ENCODE results near the gene KLRC1. TPM values are rescaled to one million over a fixed set of nuclear protein-coding genes. Genes with fewer than 3 reads are reported as not detected.

Gene KLRC1
- total and polyA plus RNA-seq, 2 of the 8 experiments (the other 6 are each of a cell fraction or from before 2014, with no cell fraction given), result not detected

DNA sequence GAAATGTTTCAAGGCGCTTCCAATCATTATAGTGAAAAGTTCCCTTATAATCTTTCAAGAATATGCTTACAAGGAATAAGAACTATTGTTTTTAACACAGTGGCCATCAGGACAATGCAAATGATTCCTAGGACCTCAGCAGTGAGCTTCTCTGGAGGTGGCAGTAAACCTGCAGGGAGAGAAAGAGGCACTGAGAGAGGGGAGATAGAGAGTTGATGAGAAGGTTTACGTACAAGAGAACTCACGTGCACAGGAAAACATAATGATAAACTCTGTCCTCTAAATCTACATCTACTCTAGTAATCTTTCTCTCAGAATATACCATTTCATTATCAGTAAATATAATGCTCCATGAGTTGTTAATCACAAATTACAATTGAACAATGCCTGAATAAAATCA, 44.3 kb downstream of the KLRC1 start:
- Histone ChIP-seq H2BK15ac (ENCODE audit: low read length) (no peak overlapping the region), H2BK120ac (replicated peaks; ENCODE audit: low read depth, low read length) (no peak overlapping the region), H2BK12ac (ENCODE audit: low read depth, low read length) (no peak overlapping the region), H3K79me1 (ENCODE audit: low read depth, low read length) (no peaks in the 10 kb centered on the region), H3K4ac (replicated peaks; ENCODE audit: insufficient read length, low read depth, low read length) (no peak overlapping the region), H3K23me2 (ENCODE audit: low read depth, low read length) (no peaks in the 10 kb centered on the region), H3K18ac (ENCODE audit: extremely low read depth, low read length) (no peak overlapping the region), H3K4me2 (ENCODE audit: insufficient read depth in 1 of 2, low read depth in 2 of 2, low read length in 2 of 2) (no peak overlapping the region), H3K9ac (replicated peaks in 1 of 4; ENCODE audit: extremely low read depth in 1 of 4, low read depth in 3 of 4, low read length in 3 of 4) (no peak overlapping the region), H4K8ac (ENCODE audit: extremely low read depth, insufficient read depth, low read length) (no peak overlapping the region), H2BK20ac (ENCODE audit: low read length) (no peak overlapping the region), H3K27me3 (replicated peaks in 1 of 4; ENCODE audit: control insufficient read depth in 3 of 4, extremely low read depth in 1 of 4, insufficient read depth in 3 of 4, low read length in 3 of 4) (no peaks in the 10 kb centered on the region), H3K14ac (ENCODE audit: insufficient read length) (no peak overlapping the region), H3K79me2 (ENCODE audit: control insufficient read depth in 1 of 2, insufficient read depth in 2 of 2, low read length in 2 of 2) (no peaks in the 10 kb centered on the region), H4K5ac (ENCODE audit: insufficient read length, low read depth, low read length) (no peak overlapping the region), H4K91ac (replicated peaks; ENCODE audit: insufficient read length, low read length) (no peak overlapping the region), H2AFZ (ENCODE audit: low read length) (no peak overlapping the region; the same call in 1 of the 2 replicates), H2AK5ac (ENCODE audit: low read depth, low read length) (no peak overlapping the region), H3K4me1 (replicated peaks in 1 of 4; ENCODE audit: control insufficient read depth in 3 of 4, insufficient read depth in 4 of 4, low read length in 3 of 4) (no peaks in the 10 kb centered on the region), H2BK5ac (ENCODE audit: low read depth, low read length) (no peak overlapping the region), H3K4me3 (ENCODE audit: extremely low read depth in 1 of 4, insufficient read depth in 2 of 4, low read depth in 3 of 4, low read length in 4 of 4) (no peak overlapping the region), H3K56ac (replicated peaks; ENCODE audit: insufficient read length, low read depth, low read length) (no peak overlapping the region), H3K23ac (ENCODE audit: insufficient read length) (no peak overlapping the region), H3K9me3 (ENCODE audit: insufficient read depth in 2 of 2, low read depth in 1 of 2, low read length in 1 of 2) (peaks cover 0 to 5% of the 10 kb centered on the region in 2 experiments; a peak in 1 of 4 replicates), H4K20me1 (replicated peaks in 1 of 2; ENCODE audit: control insufficient read depth in 1 of 2, insufficient read depth in 2 of 2, low read length in 2 of 2) (no peaks in the 10 kb centered on the region), H3K36me3 (ENCODE audit: control insufficient read depth in 2 of 4, insufficient read depth in 4 of 4, low read length in 3 of 4) (no peaks in the 10 kb centered on the region), H3K27ac (ENCODE audit: low read depth, low read length) (no peak overlapping the region)
- TF ChIP-seq RXRA (IDR thresholded peaks at IDR 0.05; ENCODE audit: insufficient read depth, low read depth, low read length), result no peak
- FAIRE-seq (no peak), DNase-seq (ENCODE audit: low read depth in 1 of 2, low spot score in 2 of 2) (no peak)
- POLR2A ChIA-PET (ENCODE audit: partially characterized antibody), result no interaction called here
- WGBS, 2 experiments (ENCODE audit: extremely low coverage in 1 of 2, insufficient coverage in 1 of 2, insufficient read length in 1 of 2, insufficient replicate concordance in 2 of 2, low coverage in 1 of 2, low lambda C conversion rate in 2 of 2, missing lambda C conversion rate in 1 of 2), result 77% methylated on average over 3 of the region's 3 CpGs; no CpG with 5 or more reads in 1 of the 2 experiments
- CTCF ChIA-PET (ENCODE audit: partially characterized antibody), result interaction anchor here (0.6 kb wide), 1 partner anchor 11 kb away, joined by 3 read pairs; no protein-coding TSS in a partner anchor
